ENCODE results near the gene TEDC1.

The TEDC1 gene

GRCh38 chr14:105479431-105480158 is 11.5 kb upstream of the TEDC1 start (continued):
- TF ChIP-seq PATZ1 (CRISPR knock-in tag; IDR thresholded peaks at IDR 0.05; ENCODE audit: borderline replicate concordance) (no peak), ESRRG (CRISPR knock-in tag; IDR thresholded peaks at IDR 0.05) (no peak), TCF4 (CRISPR knock-in tag; IDR thresholded peaks at IDR 0.05; ENCODE audit: borderline replicate concordance) (no peak), SNAI2 (CRISPR knock-in tag; IDR thresholded peaks at IDR 0.05) (no peak), ISL1 (CRISPR knock-in tag; IDR thresholded peaks at IDR 0.05) (no peak), RARB (CRISPR knock-in tag; IDR thresholded peaks at IDR 0.05) (no peak)

GRCh38 chr14:105480199-105480746 is 10.8 kb upstream of the TEDC1 start:
- ATAC-seq: no peak
- no peak for TF ChIP-seq BACH2 (CRISPR knock-in tag; IDR thresholded peaks at IDR 0.05; ENCODE audit: borderline replicate concordance)
- no peak for TF ChIP-seq RARB (CRISPR knock-in tag; IDR thresholded peaks at IDR 0.05)
- no peak for TF ChIP-seq POU6F1 (CRISPR knock-in tag; IDR thresholded peaks at IDR 0.05; ENCODE audit: borderline replicate concordance, low read depth)
- TF ChIP-seq ISL1 (CRISPR knock-in tag; IDR thresholded peaks at IDR 0.05): no peak
- TF ChIP-seq ZFP3 (CRISPR knock-in tag; IDR thresholded peaks at IDR 0.05): no peak
- no peak for TF ChIP-seq TOX (CRISPR knock-in tag; IDR thresholded peaks at IDR 0.05; ENCODE audit: borderline replicate concordance)
- TF ChIP-seq GLIS3 (CRISPR knock-in tag; IDR thresholded peaks at IDR 0.05): no peak
- no peak for TF ChIP-seq SNAI2 (CRISPR knock-in tag; IDR thresholded peaks at IDR 0.05)
- TF ChIP-seq ESRRG (CRISPR knock-in tag; IDR thresholded peaks at IDR 0.05): no peak
- TF ChIP-seq PATZ1 (CRISPR knock-in tag; IDR thresholded peaks at IDR 0.05; ENCODE audit: borderline replicate concordance): no peak
- TF ChIP-seq CSDC2 (CRISPR knock-in tag; IDR thresholded peaks at IDR 0.05): no peak
- TF ChIP-seq ZNF565 (CRISPR knock-in tag; conservative IDR thresholded peaks at IDR 0.05; ENCODE audit: low read depth): no peak
- no peak for TF ChIP-seq OSR1 (CRISPR knock-in tag; IDR thresholded peaks at IDR 0.05)
- no peak for TF ChIP-seq ZC3H10 (CRISPR knock-in tag; IDR thresholded peaks at IDR 0.05)
- TF ChIP-seq, protein P1, sequence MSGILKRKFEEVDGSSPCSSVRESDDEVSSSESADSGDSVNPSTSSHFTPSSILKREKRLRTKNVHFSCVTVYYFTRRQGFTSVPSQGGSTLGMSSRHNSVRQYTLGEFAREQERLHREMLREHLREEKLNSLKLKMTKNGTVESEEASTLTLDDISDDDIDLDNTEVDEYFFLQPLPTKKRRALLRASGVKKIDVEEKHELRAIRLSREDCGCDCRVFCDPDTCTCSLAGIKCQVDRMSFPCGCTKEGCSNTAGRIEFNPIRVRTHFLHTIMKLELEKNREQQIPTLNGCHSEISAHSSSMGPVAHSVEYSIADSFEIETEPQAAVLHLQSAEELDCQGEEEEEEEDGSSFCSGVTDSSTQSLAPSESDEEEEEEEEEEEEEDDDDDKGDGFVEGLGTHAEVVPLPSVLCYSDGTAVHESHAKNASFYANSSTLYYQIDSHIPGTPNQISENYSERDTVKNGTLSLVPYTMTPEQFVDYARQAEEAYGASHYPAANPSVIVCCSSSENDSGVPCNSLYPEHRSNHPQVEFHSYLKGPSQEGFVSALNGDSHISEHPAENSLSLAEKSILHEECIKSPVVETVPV (CRISPR knock-in tag; IDR thresholded peaks at IDR 0.05): no peak
- TF ChIP-seq, protein P2, sequence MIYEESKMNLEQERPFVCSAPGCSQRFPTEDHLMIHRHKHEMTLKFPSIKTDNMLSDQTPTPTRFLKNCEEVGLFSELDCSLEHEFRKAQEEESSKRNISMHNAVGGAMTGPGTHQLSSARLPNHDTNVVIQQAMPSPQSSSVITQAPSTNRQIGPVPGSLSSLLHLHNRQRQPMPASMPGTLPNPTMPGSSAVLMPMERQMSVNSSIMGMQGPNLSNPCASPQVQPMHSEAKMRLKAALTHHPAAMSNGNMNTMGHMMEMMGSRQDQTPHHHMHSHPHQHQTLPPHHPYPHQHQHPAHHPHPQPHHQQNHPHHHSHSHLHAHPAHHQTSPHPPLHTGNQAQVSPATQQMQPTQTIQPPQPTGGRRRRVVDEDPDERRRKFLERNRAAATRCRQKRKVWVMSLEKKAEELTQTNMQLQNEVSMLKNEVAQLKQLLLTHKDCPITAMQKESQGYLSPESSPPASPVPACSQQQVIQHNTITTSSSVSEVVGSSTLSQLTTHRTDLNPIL (CRISPR knock-in tag; IDR thresholded peaks at IDR 0.05; ENCODE audit: low read depth): no peak

GRCh38 chr14:105480807-105481801 is 9.9 kb upstream of the TEDC1 start:
- ATAC-seq: peak; percentile 60
- TF ChIP-seq CSDC2 (CRISPR knock-in tag; IDR thresholded peaks at IDR 0.05) (peak; percentile 63), ZFP30 (CRISPR knock-in tag; IDR thresholded peaks at IDR 0.05) (peak; percentile 30; the same call in 1 of the 2 replicates), GLIS3 (CRISPR knock-in tag; IDR thresholded peaks at IDR 0.05) (peak; percentile 58; the same call in 1 of the 2 replicates), TCF4 (CRISPR knock-in tag; IDR thresholded peaks at IDR 0.05; ENCODE audit: borderline replicate concordance) (0 out of 2 replicates have a peak, but pooled peaks have one; percentile 47), ZNF8 (CRISPR knock-in tag; IDR thresholded peaks at IDR 0.05) (peak; percentile 67; the same call in 1 of the 2 replicates), ARNTL (CRISPR knock-in tag; IDR thresholded peaks at IDR 0.05; ENCODE audit: borderline replicate concordance, low read depth) (no peak), ZNF70 (CRISPR knock-in tag; IDR thresholded peaks at IDR 0.05) (peak; percentile 9; the same call in 1 of the 2 replicates)
- TF ChIP-seq, protein P2 (CRISPR knock-in tag; IDR thresholded peaks at IDR 0.05; ENCODE audit: low read depth): no peak
- TF ChIP-seq, protein P3, sequence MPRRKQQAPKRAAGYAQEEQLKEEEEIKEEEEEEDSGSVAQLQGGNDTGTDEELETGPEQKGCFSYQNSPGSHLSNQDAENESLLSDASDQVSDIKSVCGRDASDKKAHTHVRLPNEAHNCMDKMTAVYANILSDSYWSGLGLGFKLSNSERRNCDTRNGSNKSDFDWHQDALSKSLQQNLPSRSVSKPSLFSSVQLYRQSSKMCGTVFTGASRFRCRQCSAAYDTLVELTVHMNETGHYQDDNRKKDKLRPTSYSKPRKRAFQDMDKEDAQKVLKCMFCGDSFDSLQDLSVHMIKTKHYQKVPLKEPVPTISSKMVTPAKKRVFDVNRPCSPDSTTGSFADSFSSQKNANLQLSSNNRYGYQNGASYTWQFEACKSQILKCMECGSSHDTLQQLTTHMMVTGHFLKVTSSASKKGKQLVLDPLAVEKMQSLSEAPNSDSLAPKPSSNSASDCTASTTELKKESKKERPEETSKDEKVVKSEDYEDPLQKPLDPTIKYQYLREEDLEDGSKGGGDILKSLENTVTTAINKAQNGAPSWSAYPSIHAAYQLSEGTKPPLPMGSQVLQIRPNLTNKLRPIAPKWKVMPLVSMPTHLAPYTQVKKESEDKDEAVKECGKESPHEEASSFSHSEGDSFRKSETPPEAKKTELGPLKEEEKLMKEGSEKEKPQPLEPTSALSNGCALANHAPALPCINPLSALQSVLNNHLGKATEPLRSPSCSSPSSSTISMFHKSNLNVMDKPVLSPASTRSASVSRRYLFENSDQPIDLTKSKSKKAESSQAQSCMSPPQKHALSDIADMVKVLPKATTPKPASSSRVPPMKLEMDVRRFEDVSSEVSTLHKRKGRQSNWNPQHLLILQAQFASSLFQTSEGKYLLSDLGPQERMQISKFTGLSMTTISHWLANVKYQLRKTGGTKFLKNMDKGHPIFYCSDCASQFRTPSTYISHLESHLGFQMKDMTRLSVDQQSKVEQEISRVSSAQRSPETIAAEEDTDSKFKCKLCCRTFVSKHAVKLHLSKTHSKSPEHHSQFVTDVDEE (CRISPR knock-in tag; IDR thresholded peaks at IDR 0.05): peak; percentile 58; the same call in 1 of the 2 replicates

Data from SK-N-SH treated with all-trans-retinoic acid at 6 μM for 48 hours (cell line).